ENCODE data around the gene FAM83D.

GRCh38 chr20:38939686-38940085 is 13.5 kb downstream of the FAM83D start:
- TF ChIP-seq POLR2A (IDR thresholded peaks at IDR 0.05) = no peak
- TF ChIP-seq, protein P1, sequence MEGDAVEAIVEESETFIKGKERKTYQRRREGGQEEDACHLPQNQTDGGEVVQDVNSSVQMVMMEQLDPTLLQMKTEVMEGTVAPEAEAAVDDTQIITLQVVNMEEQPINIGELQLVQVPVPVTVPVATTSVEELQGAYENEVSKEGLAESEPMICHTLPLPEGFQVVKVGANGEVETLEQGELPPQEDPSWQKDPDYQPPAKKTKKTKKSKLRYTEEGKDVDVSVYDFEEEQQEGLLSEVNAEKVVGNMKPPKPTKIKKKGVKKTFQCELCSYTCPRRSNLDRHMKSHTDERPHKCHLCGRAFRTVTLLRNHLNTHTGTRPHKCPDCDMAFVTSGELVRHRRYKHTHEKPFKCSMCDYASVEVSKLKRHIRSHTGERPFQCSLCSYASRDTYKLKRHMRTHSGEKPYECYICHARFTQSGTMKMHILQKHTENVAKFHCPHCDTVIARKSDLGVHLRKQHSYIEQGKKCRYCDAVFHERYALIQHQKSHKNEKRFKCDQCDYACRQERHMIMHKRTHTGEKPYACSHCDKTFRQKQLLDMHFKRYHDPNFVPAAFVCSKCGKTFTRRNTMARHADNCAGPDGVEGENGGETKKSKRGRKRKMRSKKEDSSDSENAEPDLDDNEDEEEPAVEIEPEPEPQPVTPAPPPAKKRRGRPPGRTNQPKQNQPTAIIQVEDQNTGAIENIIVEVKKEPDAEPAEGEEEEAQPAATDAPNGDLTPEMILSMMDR (IDR thresholded peaks at IDR 0.05) = no peak
- no peak for TF ChIP-seq POLR2AphosphoS5 (IDR thresholded peaks at IDR 0.05)
- TF ChIP-seq EP300 (IDR thresholded peaks at IDR 0.05) = no peak
